Activated CD8-positive, alpha-beta memory T cell treated with anti-CD3 and anti-CD28 coated beads for 48 hours (primary cell): ENCODE data around the gene PTPRU.

ENCODE experiments used
- DNase-seq, 3 experiments: peaks; one replicate each; pipeline ENCODE4 v3.0.0-alpha.2; 2020; ENCODE audit warnings: low read depth in 2 of 3, low spot score in 2 of 3

PTPRU gene

GRCh38 chr1:29235955-29236711 lies at the start of gene PTPRU:
PTPRU (plus strand) TSS chr1:29236522; CDS start chr1:29236645, 123 bp downstream.
- peak; percentile 64 to 81 (median 81) for DNase-seq

GRCh38 chr1:29186707-29187106 lies 49.6 kb upstream of the PTPRU start:
- no peak for DNase-seq

GRCh38 chr1:29190718-29191117 lies 45.6 kb upstream of the PTPRU start:
- DNase-seq, result no peak

DNA sequence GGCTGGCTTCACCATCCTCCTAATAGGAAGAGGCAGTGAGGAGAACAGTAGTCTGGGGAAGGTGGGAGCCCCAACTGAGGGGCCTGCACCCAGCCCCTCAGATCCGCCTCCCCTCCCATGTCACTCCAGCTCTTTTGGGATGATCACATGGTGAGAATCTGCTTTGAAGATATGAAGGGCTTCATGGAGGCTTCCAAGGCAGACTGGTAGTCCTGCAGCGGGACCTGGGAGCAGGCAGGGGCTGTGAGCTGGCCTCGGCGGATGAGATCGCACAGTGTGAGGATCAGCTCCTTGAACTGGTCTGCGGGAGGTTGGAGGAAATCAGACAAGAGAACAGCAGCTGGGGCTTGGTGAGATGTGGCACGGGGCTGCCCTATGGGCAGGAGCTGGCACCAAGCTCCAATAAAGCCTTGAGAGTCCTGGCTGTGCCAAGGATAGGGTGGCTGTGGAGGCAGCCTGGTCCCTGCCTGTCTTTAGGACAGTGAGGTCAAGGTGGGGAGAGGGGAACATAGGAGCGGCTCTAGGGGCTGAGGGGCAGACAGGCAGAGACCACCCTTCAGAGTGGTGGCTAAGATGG lies 42.4 kb upstream of the PTPRU start:
- DNase-seq, result no peak

GRCh38 chr1:29195881-29196291 lies 40.4 kb upstream of the PTPRU start:
- DNase-seq, result no peak

- no peak for DNase-seq
These were observed 39.3 kb upstream of the PTPRU start for GRCh38 chr1:29196863-29197589.

GRCh38 chr1:29197590-29197924 lies 38.8 kb upstream of the PTPRU start:
- DNase-seq, result no peak

GRCh38 chr1:29197993-29198392 lies 38.3 kb upstream of the PTPRU start:
- DNase-seq, result no peak

DNA sequence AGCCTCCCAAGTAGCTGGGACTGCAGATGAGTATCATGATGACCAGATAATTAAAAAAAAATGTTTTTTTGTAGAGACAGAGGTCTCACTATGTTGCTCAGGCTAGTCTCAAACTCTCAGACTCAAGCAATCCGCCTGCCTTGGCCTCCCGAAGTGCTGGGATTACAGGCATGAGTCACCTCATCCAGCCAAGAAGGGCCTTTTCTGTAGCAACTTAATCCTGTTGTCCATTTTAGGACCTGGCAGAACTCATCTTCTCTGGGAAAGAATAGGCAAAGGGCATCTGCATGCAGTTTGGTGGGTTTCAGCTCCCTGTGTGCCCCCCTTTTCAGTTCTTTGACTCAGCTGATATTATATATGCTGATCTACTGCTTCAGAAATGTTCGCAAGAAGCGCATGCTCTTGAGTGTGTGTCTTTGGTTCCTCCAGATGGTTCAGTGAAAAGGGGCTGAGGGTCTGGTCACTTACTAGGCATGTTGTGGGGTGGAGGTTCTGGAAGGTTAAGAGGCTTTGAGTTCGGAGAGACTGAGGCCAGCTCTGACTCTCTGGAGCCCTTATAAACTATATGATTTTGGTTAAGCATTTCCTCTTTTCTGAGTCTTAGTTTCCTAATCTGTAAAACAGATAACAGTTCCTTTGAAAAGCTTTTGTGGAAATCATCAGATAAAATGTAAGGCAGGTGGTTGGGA lies 35.3 kb upstream of the PTPRU start:
- no peak for DNase-seq

GRCh38 chr1:29201595-29202051 lies 34.7 kb upstream of the PTPRU start:
- DNase-seq, result no peak

DNA sequence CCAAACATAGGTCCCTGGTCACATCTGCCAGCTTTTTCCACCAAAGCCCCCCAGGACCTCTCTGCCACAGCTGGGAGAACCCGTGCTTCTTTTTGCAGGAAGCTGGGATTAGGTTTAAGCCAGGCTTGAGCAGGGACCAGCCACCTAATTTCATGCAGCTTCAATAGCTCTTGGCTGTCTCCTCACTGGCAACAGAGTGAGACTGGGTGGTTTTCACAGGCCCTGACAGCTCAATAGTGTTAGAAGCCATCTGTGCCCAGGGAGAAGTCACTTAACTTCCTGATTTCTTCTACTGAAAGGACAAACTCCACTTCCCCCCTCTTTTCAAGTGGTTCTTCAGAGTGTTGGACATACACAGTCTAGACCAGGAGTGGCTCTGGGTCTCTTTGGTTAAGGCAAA lies 34.3 kb upstream of the PTPRU start:
- DNase-seq, result no peak

DNA sequence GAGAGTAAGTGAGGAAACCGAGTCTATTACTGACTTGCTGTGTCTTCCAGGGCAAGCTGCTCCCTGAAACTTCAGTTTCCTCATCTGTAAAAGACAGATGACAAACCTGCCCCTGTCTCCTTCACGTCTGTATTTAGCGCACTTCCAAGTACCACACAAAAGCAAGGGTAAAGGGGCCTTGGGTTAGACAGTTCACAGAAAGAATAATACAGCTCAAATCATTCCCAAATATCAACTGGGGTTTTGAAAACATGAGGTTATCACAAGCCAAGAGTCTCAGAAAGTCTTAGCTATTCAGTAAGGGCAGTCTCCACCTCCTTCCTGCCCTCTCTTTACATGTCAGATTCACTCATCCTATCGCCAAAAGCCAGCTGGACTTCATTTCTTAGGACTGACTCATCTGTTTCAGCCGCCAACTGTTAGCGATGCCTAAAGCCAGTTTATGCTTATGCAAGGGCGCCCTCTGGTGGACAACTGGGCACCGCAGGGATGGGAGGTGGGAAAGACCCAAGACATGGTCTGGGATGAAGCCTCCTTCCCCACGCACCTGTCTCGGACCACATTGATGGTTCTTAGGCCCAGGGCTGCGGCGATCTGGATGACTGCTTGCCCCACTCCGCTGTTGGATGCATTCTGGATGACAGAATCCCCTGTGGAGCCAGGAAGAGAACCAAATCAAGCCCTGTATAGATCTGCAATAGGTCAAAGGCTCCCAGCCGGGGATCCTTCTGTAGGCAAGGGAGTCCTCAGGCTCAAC lies 33.6 kb upstream of the PTPRU start:
- peak; percentile 61 to 99 (median 94) for DNase-seq

DNA sequence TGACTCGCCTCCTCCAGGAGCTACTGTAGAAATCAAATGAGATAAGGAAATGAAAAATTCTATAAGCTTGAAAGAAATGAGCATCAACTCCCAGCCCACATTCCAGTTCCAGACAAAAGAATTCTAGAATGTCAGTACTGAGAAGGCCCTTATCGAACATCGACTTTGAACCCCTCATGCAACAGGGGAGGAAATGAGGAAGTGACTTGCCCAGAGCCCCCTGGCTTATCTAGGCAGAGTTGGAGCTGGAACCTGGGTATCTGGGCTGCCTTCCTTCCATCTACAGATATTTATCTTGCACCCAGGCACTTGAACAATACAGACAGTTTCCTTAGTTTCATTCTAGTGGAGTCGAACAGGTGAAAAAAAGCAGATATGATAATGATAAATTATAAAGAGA lies 27.9 kb upstream of the PTPRU start:
- DNase-seq, result no peak

- DNase-seq, result no peak
These were observed 27.1 kb upstream of the PTPRU start for GRCh38 chr1:29209173-29209572.

DNA sequence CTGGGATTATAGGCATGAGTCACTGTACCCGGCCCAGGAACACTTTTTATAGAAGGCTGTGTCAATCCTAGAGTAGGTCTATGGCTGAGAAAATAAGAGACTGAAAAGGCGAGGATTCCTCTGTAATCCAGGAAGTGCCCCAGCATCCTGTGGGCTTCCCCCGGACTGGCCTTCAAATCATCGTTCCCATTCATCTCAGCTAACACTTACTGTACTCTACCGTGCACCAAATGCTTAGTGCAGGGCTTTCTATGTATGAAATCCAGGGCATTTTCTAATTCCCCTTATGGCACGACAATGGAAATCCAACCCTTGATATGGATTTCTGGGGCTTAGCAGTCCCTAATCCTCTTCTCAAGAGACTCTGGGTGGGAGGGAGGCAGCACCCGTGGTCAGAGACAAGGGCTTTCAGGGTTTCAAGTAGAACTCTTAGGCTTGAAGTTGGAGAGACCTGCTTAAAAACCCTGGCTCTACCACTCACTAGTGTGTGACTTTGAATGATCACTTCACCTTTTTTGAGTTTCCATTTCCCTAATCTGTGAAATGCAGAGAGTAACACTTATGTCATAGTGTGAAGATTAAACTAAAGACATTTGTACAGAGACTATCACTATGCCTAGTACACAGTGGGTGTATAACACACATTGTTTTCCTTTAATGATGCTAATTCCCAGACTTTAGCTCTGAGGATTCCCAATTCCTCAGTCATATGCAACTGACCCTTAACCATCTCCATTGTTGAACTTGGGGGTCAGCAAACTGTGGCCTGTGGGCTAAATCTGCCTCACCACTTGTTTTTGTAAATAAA lies 25.8 kb upstream of the PTPRU start:
- no peak for DNase-seq

DNA sequence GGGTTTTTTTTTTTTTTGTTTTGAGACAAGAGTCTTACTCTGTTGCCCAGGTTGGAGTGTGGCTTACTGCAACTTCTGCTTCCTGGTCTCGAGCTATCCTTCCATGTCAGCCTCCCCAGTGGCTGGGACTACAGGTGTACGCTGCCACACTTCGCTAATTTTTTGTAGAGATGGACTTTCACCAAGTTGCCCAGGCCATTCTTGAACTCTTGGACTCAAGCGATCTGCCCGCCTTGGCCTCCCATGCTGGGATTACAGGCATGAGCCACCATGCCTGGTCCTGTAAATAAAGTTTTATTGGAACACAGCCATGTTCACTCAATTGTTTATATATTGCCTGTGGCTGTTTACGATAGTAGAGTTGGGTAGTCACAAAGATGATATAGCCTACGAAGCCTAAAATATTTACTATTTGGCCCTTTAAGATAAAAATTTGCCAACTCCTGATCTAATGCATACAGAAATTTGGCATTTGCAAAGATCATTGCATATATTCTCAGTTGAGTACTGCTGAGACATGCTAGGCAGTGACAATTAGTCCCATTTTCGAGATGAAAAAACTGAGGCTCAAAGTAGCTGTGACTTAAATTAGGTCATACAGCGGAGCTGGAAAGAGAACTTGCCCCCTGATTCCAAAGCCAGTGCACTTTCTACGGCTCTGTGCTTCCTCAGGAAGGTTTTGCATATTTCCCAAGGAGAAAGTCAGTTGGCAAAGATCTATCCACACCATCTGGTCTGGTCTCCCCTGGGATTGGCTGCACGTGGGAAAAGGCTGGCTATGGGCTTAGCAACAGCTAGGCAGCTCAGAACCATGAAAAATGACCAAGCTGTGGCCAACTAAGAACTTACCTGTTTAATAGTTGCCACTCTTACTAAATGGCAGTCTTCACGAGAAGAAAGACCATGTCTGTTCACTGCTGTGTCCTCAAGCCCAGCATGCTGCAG lies 25.0 kb upstream of the PTPRU start:
- DNase-seq, result no peak

DNA sequence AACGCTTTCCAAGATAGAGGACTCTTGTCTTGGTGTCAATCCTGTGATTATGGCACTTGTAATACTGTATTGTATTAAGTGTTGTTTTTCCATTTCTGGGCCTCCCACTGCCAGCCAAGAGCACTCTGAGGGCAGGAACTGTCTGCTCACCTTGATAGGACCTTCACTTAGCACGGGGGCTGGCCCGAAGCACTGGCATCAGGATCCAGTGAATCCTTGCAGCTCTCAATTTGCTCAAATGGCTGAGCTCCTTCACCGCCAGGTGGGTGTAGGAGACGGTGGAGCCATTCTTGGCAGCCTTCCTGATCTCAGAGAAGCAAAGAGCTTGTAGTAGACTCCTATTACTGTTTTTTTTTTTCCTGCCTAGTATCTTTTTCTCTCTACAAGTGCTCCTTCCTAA lies 23.3 kb upstream of the PTPRU start:
- DNase-seq, result no peak

GRCh38 chr1:29217633-29218032 lies 18.7 kb upstream of the PTPRU start:
- DNase-seq, result no peak

- DNase-seq, result no peak
These were observed 18.1 kb upstream of the PTPRU start for GRCh38 chr1:29218223-29218622.
